IMR-90 (cell line): Measurements from ENCODE around the gene STAT6.

Source experiments
- CEBPB ChIP-seq: IDR thresholded peaks from 2 replicates; pipeline ENCODE4 v1.6.1; 2012; ENCODE audit warnings: low read depth, low read length, improper control_type of control experiment
- CHD1 ChIP-seq: IDR thresholded peaks from 2 replicates; pipeline ENCODE4 v1.6.1; 2012; ENCODE audit warnings: low read depth, low read length, improper control_type of control experiment
- MAZ ChIP-seq: IDR thresholded peaks from 2 replicates; pipeline ENCODE4 v1.6.1; 2012; ENCODE audit warnings: low read depth, mild to moderate bottlenecking, low read length, improper control_type of control experiment, moderate library complexity, borderline replicate concordance
- MXI1 ChIP-seq: IDR thresholded peaks from 2 replicates; pipeline ENCODE4 v1.6.1; 2012; ENCODE audit warnings: low read depth, mild to moderate bottlenecking, low read length, moderate library complexity, borderline replicate concordance
- NFE2L2 ChIP-seq: fragments of 150-350 bp; IDR thresholded peaks from 2 replicates; pipeline ENCODE4 v1.6.1; 2016; ENCODE audit warnings: low read depth, mild to moderate bottlenecking, low read length
- POLR2A ChIP-seq: IDR thresholded peaks from 2 replicates; pipeline ENCODE4 v1.6.1; 2012; ENCODE audit warnings: mild to moderate bottlenecking, low read depth, low read length
- RAD21 ChIP-seq: IDR thresholded peaks from 2 replicates; pipeline ENCODE4 v1.6.1; 2012; ENCODE audit warnings: low read length, improper control_type of control experiment
- SMC3 ChIP-seq: fragments of 150-350 bp; IDR thresholded peaks from 2 replicates; pipeline ENCODE4 v1.6.1; 2016; ENCODE audit warnings: low read depth, mild to moderate bottlenecking, antibody characterized with exemption, low read length, moderate library complexity
- USF2 ChIP-seq: fragments of 150-350 bp; IDR thresholded peaks from 2 replicates; pipeline ENCODE4 v1.6.1; 2017; ENCODE audit warnings: mild to moderate bottlenecking, antibody characterized with exemption, low read length, low read depth
- TF ChIP-seq, protein P1 (sequence below): conservative IDR thresholded peaks from 2 replicates; pipeline ENCODE4 v1.5.1; 2012; ENCODE audit warnings: mild to moderate bottlenecking, low read depth, low read length, improper control_type of control experiment

DNA sequence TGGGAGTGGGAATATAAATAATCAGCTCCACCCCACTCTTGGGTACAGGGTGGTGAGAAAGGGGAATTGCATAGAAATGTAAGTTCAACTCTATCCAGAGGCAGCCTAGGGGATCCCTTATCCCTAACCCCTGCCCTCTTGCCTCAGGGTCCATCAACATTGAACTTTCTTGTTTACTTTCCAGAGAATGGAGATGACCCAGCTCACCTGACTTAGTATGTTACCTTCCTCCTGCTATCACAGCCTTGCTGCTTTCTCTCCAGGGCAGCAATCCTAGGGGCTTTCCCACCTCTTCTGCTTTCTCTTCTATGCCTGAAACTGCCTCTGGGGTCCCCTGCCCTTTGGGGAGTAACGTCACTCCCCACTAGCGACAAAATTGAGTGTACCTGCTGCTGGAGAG is 19.8 kb upstream of the STAT6 start:
- TF ChIP-seq, protein P1, sequence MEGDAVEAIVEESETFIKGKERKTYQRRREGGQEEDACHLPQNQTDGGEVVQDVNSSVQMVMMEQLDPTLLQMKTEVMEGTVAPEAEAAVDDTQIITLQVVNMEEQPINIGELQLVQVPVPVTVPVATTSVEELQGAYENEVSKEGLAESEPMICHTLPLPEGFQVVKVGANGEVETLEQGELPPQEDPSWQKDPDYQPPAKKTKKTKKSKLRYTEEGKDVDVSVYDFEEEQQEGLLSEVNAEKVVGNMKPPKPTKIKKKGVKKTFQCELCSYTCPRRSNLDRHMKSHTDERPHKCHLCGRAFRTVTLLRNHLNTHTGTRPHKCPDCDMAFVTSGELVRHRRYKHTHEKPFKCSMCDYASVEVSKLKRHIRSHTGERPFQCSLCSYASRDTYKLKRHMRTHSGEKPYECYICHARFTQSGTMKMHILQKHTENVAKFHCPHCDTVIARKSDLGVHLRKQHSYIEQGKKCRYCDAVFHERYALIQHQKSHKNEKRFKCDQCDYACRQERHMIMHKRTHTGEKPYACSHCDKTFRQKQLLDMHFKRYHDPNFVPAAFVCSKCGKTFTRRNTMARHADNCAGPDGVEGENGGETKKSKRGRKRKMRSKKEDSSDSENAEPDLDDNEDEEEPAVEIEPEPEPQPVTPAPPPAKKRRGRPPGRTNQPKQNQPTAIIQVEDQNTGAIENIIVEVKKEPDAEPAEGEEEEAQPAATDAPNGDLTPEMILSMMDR, result no peak
- TF ChIP-seq NFE2L2 (no peak), POLR2A (no peak), CEBPB (no peak), MAZ (no peak), CHD1 (no peak), USF2 (no peak), MXI1 (no peak), SMC3 (no peak), RAD21 (no peak)
